Upper lobe of left lung (tissue), 4 donors: ENCODE data around the gene FAHD2A.
"Not testable (repeated sequence)": the region's sequence is repeated elsewhere in the genome, so short reads cannot be mapped to it uniquely, and the experiment has no call there.

Experiments used
- CTCF ChIP-seq, 6 experiments: fragments of 450-650 bp in 4 of 6; fragments of 200-600 bp in 2 of 6; sonication (generic) in 2 of 6; IDR thresholded peaks; one replicate each; pipeline ENCODE4 v1.5.1; 2016 to 2019; ENCODE audit warnings: antibody characterized with exemption in 6 of 6
- EP300 ChIP-seq, 4 donors: sonication (generic); formaldehyde crosslinking; IDR thresholded peaks; one replicate each; pipeline ENCODE4 v1.5.1; 2017; ENCODE audit warnings: antibody characterized with exemption in 4 of 4, control low read depth in 2 of 4
- POLR2A ChIP-seq, 4 donors: fragments of 450-650 bp; IDR thresholded peaks; one replicate each; pipeline ENCODE4 v1.5.1; 2016 to 2017; ENCODE audit warnings: antibody characterized with exemption in 4 of 4, mild to moderate bottlenecking in 2 of 4

- not testable (repeated sequence) for TF ChIP-seq POLR2A, CTCF, EP300 (IDR thresholded peaks at IDR 0.05)
These were observed 24.2 kb upstream of the FAHD2A start for GRCh38 chr2:95378281-95378680.
